GM23338 (cell line): ENCODE measurements around the gene FOXN1. TPM values are rescaled to one million over a fixed set of nuclear protein-coding genes. Genes with fewer than 3 reads are reported as not detected.

Experiments used
- ATAC-seq: fragments of 200-7000 bp; cut with Tn5 transposase; 3 replicates; pipeline ENCODE4 v1.9.1; 2020
- DNase-seq: peaks from one replicate; pipeline ENCODE4 v3.0.0-alpha.2; 2015; ENCODE audit warnings: low spot score
- H2AFZ ChIP-seq: fragments of 200-600 bp; sonication (generic); 2 replicates; pipeline ENCODE4 v1.8.0; 2016; ENCODE audit warnings: antibody characterized with exemption, mild to moderate bottlenecking, moderate library complexity
- H3F3A ChIP-seq: fragments of 200-600 bp; sonication (generic); replicated peaks from 2 replicates; pipeline ENCODE4 v1.8.0; 2017; ENCODE audit warnings: antibody characterized with exemption, mixed run types, low read depth
- H3K27ac ChIP-seq: fragments of 200-600 bp; sonication (generic); 2 replicates; pipeline ENCODE4 v1.6.1; 2016; ENCODE audit warnings: low read depth
- H3K27me3 ChIP-seq: fragments of 200-600 bp; sonication (generic); 2 replicates; pipeline ENCODE4 v1.8.0; 2016; ENCODE audit warnings: mild to moderate bottlenecking, mixed run types, moderate library complexity; ENCODE audit not compliant: insufficient read depth
- H3K36me3 ChIP-seq: fragments of 200-600 bp; sonication (generic); 2 replicates; pipeline ENCODE4 v1.8.0; 2016; ENCODE audit warnings: mild to moderate bottlenecking; ENCODE audit not compliant: insufficient read depth
- H3K4me1 ChIP-seq: fragments of 200-600 bp; sonication (generic); 2 replicates; pipeline ENCODE4 v1.8.0; 2016; ENCODE audit warnings: mild to moderate bottlenecking, moderate library complexity; ENCODE audit not compliant: insufficient read depth
- H3K4me2 ChIP-seq: fragments of 200-600 bp; sonication (generic); 2 replicates; pipeline ENCODE4 v1.7.1; 2017; ENCODE audit warnings: mixed run types
- H3K4me3 ChIP-seq: fragments of 200-600 bp; sonication (generic); 2 replicates; pipeline ENCODE4 v1.6.1; 2016; ENCODE audit warnings: mixed run types
- H3K79me2 ChIP-seq: fragments of 200-600 bp; sonication (generic); replicated peaks from 2 replicates; pipeline ENCODE4 v1.8.0; 2017; ENCODE audit warnings: mild to moderate bottlenecking; ENCODE audit not compliant: insufficient read depth
- H3K9me2 ChIP-seq: fragments of 200-600 bp; sonication (generic); 2 replicates; pipeline ENCODE4 v1.8.0; 2017; ENCODE audit not compliant: insufficient read depth
- H4K20me1 ChIP-seq: fragments of 200-600 bp; sonication (generic); replicated peaks from 2 replicates; pipeline ENCODE4 v1.8.0; 2017; ENCODE audit warnings: mild to moderate bottlenecking; ENCODE audit not compliant: insufficient read depth
- H3K27ac Mint-ChIP-seq: 2 replicates; pipeline ENCODE4 v1.8.0; 2020; ENCODE audit warnings: inconsistent platforms, mild to moderate bottlenecking, moderate library complexity, mixed read lengths
- H3K27me3 Mint-ChIP-seq: 3 replicates; pipeline ENCODE4 v1.8.0; 2022; ENCODE audit warnings: low read depth, mild to moderate bottlenecking, moderate library complexity, mixed read lengths, inconsistent platforms; ENCODE audit not compliant: insufficient read depth, poor library complexity
- H3K36me3 Mint-ChIP-seq: 3 replicates; pipeline ENCODE4 v1.8.0; 2021; ENCODE audit warnings: low read depth, mild to moderate bottlenecking, inconsistent platforms, moderate library complexity, mixed read lengths
- H3K4me1 Mint-ChIP-seq: 3 replicates; pipeline ENCODE4 v1.8.0; 2020; ENCODE audit warnings: mild to moderate bottlenecking, inconsistent platforms, mixed read lengths
- H3K4me3 Mint-ChIP-seq: 3 replicates; pipeline ENCODE4 v1.8.0; 2021; ENCODE audit warnings: moderate library complexity, mild to moderate bottlenecking, inconsistent platforms, mixed read lengths
- H3K9me3 Mint-ChIP-seq: 3 replicates; pipeline ENCODE4 v1.8.0; 2020; ENCODE audit warnings: moderate library complexity, mild to moderate bottlenecking, inconsistent platforms, mixed read lengths
- CREB1 ChIP-seq: fragments of 250-450 bp; sonication (Bioruptor Pico); IDR thresholded peaks from 2 replicates; pipeline ENCODE4 v1.5.0; 2020; ENCODE audit warnings: low read depth, mild to moderate bottlenecking, moderate library complexity
- CTCF ChIP-seq, 2 experiments: fragments of 200-600 bp in 1 of 2; sonication (generic) in 1 of 2; conservative IDR thresholded peaks; 2 replicates each; pipeline versions ENCODE4 v1.5.1 to v1.6.1; 2016 to 2017; ENCODE audit warnings: antibody characterized with exemption in 2 of 2, low read depth in 2 of 2, mild to moderate bottlenecking in 2 of 2, moderate library complexity in 1 of 2
- EZH2 ChIP-seq: fragments of 200-600 bp; sonication (generic); IDR thresholded peaks from one replicate; pipeline ENCODE4 v1.8.0; 2017; ENCODE audit warnings: antibody characterized with exemption, mild to moderate bottlenecking, low read depth; ENCODE audit not compliant: unreplicated experiment
- EZH2phosphoT487 ChIP-seq: fragments of 200-600 bp; sonication (generic); IDR thresholded peaks from one replicate; pipeline ENCODE4 v1.8.1; 2018; ENCODE audit warnings: antibody characterized with exemption; ENCODE audit not compliant: unreplicated experiment
- JUNB ChIP-seq: IDR thresholded peaks from one replicate; pipeline ENCODE4 v1.6.1; 2016; ENCODE audit warnings: antibody characterized with exemption; ENCODE audit not compliant: unreplicated experiment
- NANOG ChIP-seq: IDR thresholded peaks from 2 replicates; pipeline ENCODE4 v1.6.1; 2016; ENCODE audit warnings: antibody characterized with exemption, borderline replicate concordance
- POLR2AphosphoS5 ChIP-seq: IDR thresholded peaks from 2 replicates; pipeline ENCODE4 v1.6.1; 2016; ENCODE audit warnings: antibody characterized with exemption, low read depth
- STAT1 ChIP-seq: IDR thresholded peaks from one replicate; pipeline ENCODE4 v1.6.1; 2016; ENCODE audit warnings: antibody characterized with exemption; ENCODE audit not compliant: unreplicated experiment
- ZNF114 ChIP-seq: fragments of 250-450 bp; sonication (Bioruptor Pico); IDR thresholded peaks from 2 replicates; pipeline ENCODE4 v1.5.0; 2020; ENCODE audit warnings: mild to moderate bottlenecking, moderate library complexity
- ZNF331 ChIP-seq: fragments of 250-450 bp; sonication (Bioruptor Pico); IDR thresholded peaks from 2 replicates; pipeline ENCODE4 v1.5.0; 2020; ENCODE audit warnings: low read depth, mild to moderate bottlenecking, moderate library complexity
- ZNF462 ChIP-seq: fragments of 250-450 bp; sonication (Bioruptor Pico); IDR thresholded peaks from 2 replicates; pipeline ENCODE4 v1.5.0; 2020; ENCODE audit warnings: mild to moderate bottlenecking, moderate library complexity
- polyA plus RNA-seq: library from polyadenylated mRNA; unstranded; fragments of >200 nt; fragmentation: Nextera tagmentation; extraction: Ambion mirVana; gene quantifications from 2 replicates; pipeline ENCODE4 v1.2.1, GENCODE V29; 2016
- total RNA-seq: library from RNA; depleted of rRNA; stranded (reverse); fragments of >200 nt; shearing (Covaris generic); gene quantifications from 2 replicates; pipeline ENCODE4 v1.2.3, GENCODE V29; 2014
- TF ChIP-seq, protein P1 (sequence below): IDR thresholded peaks from one replicate; pipeline ENCODE4 v1.6.1; 2018; ENCODE audit warnings: antibody characterized with exemption; ENCODE audit not compliant: unreplicated experiment
- TF ChIP-seq, protein P2 (sequence below): IDR thresholded peaks from 2 replicates; pipeline ENCODE4 v1.6.1; 2016; ENCODE audit warnings: antibody characterized with exemption

Gene FOXN1
- total and polyA plus RNA-seq, 2 experiments from 2014 or later: not detected

DNA sequence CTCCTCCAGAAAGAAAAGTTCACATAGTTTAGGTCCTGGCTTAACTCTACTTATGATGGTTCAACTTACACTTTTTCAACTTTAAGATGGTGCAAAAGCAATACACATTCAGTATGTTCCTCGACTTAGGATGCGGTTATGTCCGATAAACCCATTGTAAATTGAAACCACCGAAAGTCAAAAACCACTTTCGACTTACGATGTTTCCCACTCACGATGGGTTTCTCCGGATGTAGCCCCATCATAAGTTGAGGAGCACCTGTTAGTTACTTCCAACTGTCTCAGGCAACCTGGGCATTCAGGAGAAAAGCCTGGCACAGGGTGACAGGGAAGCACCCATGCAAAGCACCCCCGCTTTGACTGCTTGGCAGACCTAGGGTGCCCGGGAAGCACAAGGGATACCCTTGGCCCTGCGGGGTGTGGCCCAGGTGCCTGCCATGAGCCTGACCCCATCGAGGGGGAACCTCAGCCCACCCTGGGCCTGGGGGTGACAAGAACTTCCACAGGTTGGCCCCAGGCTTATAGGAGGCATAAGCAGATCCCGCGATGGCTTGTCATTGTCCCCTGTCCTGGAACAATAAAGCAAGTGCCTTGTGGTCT, 32.2 kb downstream of the FOXN1 start:
- Mint-ChIP-seq H3K9me3 (no peaks in the 10 kb centered on the region), H3K27me3 (peaks cover 9% of the 10 kb centered on the region), H3K4me1 (no peaks in the 10 kb centered on the region), H3K27ac (no peak overlapping the region), H3K36me3 (no peaks in the 10 kb centered on the region), H3K4me3 (no peak overlapping the region)
- no peak for TF ChIP-seq POLR2AphosphoS5
- no peak for TF ChIP-seq JUNB
- no peak for TF ChIP-seq ZNF331 (CRISPR knock-in tag)
- TF ChIP-seq EZH2phosphoT487: no peak
- TF ChIP-seq ZNF114 (CRISPR knock-in tag): no peak
- no peak for TF ChIP-seq EZH2
- no peak for TF ChIP-seq CREB1 (CRISPR knock-in tag)
- no peak for TF ChIP-seq CTCF (conservative IDR thresholded peaks at IDR 0.05; ENCODE audit: low read depth in 2 of 2)
- TF ChIP-seq, protein P1, sequence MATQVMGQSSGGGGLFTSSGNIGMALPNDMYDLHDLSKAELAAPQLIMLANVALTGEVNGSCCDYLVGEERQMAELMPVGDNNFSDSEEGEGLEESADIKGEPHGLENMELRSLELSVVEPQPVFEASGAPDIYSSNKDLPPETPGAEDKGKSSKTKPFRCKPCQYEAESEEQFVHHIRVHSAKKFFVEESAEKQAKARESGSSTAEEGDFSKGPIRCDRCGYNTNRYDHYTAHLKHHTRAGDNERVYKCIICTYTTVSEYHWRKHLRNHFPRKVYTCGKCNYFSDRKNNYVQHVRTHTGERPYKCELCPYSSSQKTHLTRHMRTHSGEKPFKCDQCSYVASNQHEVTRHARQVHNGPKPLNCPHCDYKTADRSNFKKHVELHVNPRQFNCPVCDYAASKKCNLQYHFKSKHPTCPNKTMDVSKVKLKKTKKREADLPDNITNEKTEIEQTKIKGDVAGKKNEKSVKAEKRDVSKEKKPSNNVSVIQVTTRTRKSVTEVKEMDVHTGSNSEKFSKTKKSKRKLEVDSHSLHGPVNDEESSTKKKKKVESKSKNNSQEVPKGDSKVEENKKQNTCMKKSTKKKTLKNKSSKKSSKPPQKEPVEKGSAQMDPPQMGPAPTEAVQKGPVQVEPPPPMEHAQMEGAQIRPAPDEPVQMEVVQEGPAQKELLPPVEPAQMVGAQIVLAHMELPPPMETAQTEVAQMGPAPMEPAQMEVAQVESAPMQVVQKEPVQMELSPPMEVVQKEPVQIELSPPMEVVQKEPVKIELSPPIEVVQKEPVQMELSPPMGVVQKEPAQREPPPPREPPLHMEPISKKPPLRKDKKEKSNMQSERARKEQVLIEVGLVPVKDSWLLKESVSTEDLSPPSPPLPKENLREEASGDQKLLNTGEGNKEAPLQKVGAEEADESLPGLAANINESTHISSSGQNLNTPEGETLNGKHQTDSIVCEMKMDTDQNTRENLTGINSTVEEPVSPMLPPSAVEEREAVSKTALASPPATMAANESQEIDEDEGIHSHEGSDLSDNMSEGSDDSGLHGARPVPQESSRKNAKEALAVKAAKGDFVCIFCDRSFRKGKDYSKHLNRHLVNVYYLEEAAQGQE: no peak
- TF ChIP-seq, protein P2, sequence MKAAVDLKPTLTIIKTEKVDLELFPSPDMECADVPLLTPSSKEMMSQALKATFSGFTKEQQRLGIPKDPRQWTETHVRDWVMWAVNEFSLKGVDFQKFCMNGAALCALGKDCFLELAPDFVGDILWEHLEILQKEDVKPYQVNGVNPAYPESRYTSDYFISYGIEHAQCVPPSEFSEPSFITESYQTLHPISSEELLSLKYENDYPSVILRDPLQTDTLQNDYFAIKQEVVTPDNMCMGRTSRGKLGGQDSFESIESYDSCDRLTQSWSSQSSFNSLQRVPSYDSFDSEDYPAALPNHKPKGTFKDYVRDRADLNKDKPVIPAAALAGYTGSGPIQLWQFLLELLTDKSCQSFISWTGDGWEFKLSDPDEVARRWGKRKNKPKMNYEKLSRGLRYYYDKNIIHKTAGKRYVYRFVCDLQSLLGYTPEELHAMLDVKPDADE: no peak
- TF ChIP-seq STAT1: no peak
- TF ChIP-seq NANOG: no peak
- TF ChIP-seq ZNF462: no peak
- H3K9me2 ChIP-seq: no peaks in the 10 kb centered on the region
- H3K27ac ChIP-seq: no peak overlapping the region
- DNase-seq: no peak
- H3K4me1 ChIP-seq: no peaks in the 10 kb centered on the region; the same call in 1 of the 2 replicates
- H3K4me3 ChIP-seq: no peak overlapping the region
- H3K4me2 ChIP-seq: no peak overlapping the region
- H3K27me3 ChIP-seq: no peaks in the 10 kb centered on the region
- no peaks in the 10 kb centered on the region for H4K20me1 ChIP-seq
- no peak overlapping the region for H2AFZ ChIP-seq
- H3F3A ChIP-seq: no peaks in the 10 kb centered on the region
- no peaks in the 10 kb centered on the region for H3K36me3 ChIP-seq
- no peaks in the 10 kb centered on the region for H3K79me2 ChIP-seq
- ATAC-seq: no peak
